Bronchial epithelial cell (primary cell): ENCODE data around the gene PKP1. TPM values are rescaled to one million over a fixed set of nuclear protein-coding genes. Genes with fewer than 3 reads are reported as not detected.

Experiments used
- DNase-seq: peaks from one replicate; pipeline ENCODE4 v3.0.0-alpha.2; 2010; ENCODE audit warnings: low read depth
- FAIRE-seq: peaks from 2 replicates; lab custom pipeline; 2011; peaks lifted over from hg19 to GRCh38; lab: Jason Lieb, UNC
- H3K27me3 ChIP-seq: 2 replicates; pipeline ENCODE4 v1.5.1; 2011; ENCODE audit warnings: low read length; ENCODE audit not compliant: control insufficient read depth, insufficient read depth
- H3K36me3 ChIP-seq: 2 replicates; pipeline ENCODE4 v1.5.1; 2011; ENCODE audit warnings: low read length; ENCODE audit not compliant: control insufficient read depth, insufficient read depth
- H3K4me3 ChIP-seq: 2 replicates; pipeline ENCODE4 v1.5.1; 2011; ENCODE audit warnings: mild to moderate bottlenecking, low read depth, low read length, control low read depth
- CTCF ChIP-seq: IDR thresholded peaks from 2 replicates; pipeline ENCODE4 v1.5.1; 2011; ENCODE audit warnings: mild to moderate bottlenecking, moderate library complexity, low read length, control low read depth, inconsistent platforms; ENCODE audit not compliant: insufficient read depth, severe bottlenecking
- total RNA-seq: library from RNA; depleted of rRNA; stranded (reverse); fragments of >200 nt; gene quantifications from 2 replicates; pipeline ENCODE4 v1.2.1, GENCODE V29; 2014

Gene PKP1
- total RNA-seq, 1 donor from 2014 or later = 117 TPM

GRCh38 chr1:201286445-201286844 is 3.1 kb downstream of the PKP1 start:
- FAIRE-seq (no peak), DNase-seq (no peak)
- TF ChIP-seq CTCF = no peak
- H3K27me3 ChIP-seq = no peaks in the 10 kb centered on the region
- peak overlapping the region; percentile 70 for H3K4me3 ChIP-seq
- peaks cover 28% of the 10 kb centered on the region for H3K36me3 ChIP-seq

GRCh38 chr1:201288007-201288406 is 4.7 kb downstream of the PKP1 start:
- no peak for DNase-seq
- no peaks in the 10 kb centered on the region for H3K27me3 ChIP-seq
- TF ChIP-seq CTCF = no peak
- H3K4me3 ChIP-seq = peak overlapping the region; percentile 11
- peaks cover 39% of the 10 kb centered on the region for H3K36me3 ChIP-seq
- FAIRE-seq = peak; percentile 93

GRCh38 chr1:201288765-201289164 is 5.5 kb downstream of the PKP1 start:
- Histone ChIP-seq H3K36me3 (peaks cover 46% of the 10 kb centered on the region), H3K4me3 (no peak overlapping the region), H3K27me3 (no peaks in the 10 kb centered on the region)
- DNase-seq (no peak), FAIRE-seq (peak; percentile 86)
- peak; percentile 39 for TF ChIP-seq CTCF

GRCh38 chr1:201290551-201290950 is 7.2 kb downstream of the PKP1 start:
- H3K36me3 ChIP-seq = peaks cover 48% of the 10 kb centered on the region
- FAIRE-seq (peak; percentile 93), DNase-seq (no peak)
- no peak for TF ChIP-seq CTCF
- H3K27me3 ChIP-seq = no peaks in the 10 kb centered on the region
- H3K4me3 ChIP-seq = no peak overlapping the region

- Histone ChIP-seq H3K4me3 (no peak overlapping the region), H3K27me3 (no peaks in the 10 kb centered on the region), H3K36me3 (peaks cover 44% of the 10 kb centered on the region)
- FAIRE-seq (peak; percentile 32), DNase-seq (no peak)
- no peak for TF ChIP-seq CTCF
Observed at GRCh38 chr1:201291916-201292315, 8.6 kb downstream of the PKP1 start.

- Histone ChIP-seq H3K36me3 (peaks cover 49% of the 10 kb centered on the region), H3K27me3 (no peaks in the 10 kb centered on the region), H3K4me3 (no peak overlapping the region)
- no peak for TF ChIP-seq CTCF
- DNase-seq = no peak
- no peak for FAIRE-seq
Observed at GRCh38 chr1:201294876-201295275, 11.6 kb downstream of the PKP1 start.
